Adipocyte (in vitro differentiated cells): ENCODE measurements around the gene FAM171A2.
A peak's percentile ranks its signal among the peaks of the same experiment; 100 is the strongest.

Experiments
- DNase-seq: peaks from one replicate; pipeline ENCODE4 v3.0.0-alpha.2; 2015; ENCODE audit warnings: low read depth
- H3K27me3 ChIP-seq: replicated peaks from 2 replicates; pipeline ENCODE4 v1.7.0; 2013; ENCODE audit warnings: mild to moderate bottlenecking, low read length, moderate library complexity; ENCODE audit not compliant: control insufficient read depth, insufficient read depth
- H3K36me3 ChIP-seq: 2 replicates; pipeline ENCODE4 v1.7.0; 2013; ENCODE audit warnings: low read length, mild to moderate bottlenecking, moderate library complexity; ENCODE audit not compliant: control insufficient read depth, insufficient read depth, severe bottlenecking
- H3K4me1 ChIP-seq: 2 replicates; pipeline ENCODE4 v1.7.0; 2013; ENCODE audit warnings: mild to moderate bottlenecking, low read length, moderate library complexity; ENCODE audit not compliant: control insufficient read depth, insufficient read depth
- H3K4me3 ChIP-seq: 2 replicates; pipeline ENCODE4 v1.7.0; 2013; ENCODE audit warnings: mild to moderate bottlenecking, low read length, moderate library complexity
- H3K9ac ChIP-seq: 2 replicates; pipeline ENCODE4 v1.7.0; 2013; ENCODE audit warnings: mild to moderate bottlenecking, low read length, moderate library complexity
- H3K9me3 ChIP-seq: 2 replicates; pipeline ENCODE4 v1.7.0; 2013; ENCODE audit warnings: mild to moderate bottlenecking, low read length, moderate library complexity; ENCODE audit not compliant: control insufficient read depth

The FAM171A2 gene

DNA sequence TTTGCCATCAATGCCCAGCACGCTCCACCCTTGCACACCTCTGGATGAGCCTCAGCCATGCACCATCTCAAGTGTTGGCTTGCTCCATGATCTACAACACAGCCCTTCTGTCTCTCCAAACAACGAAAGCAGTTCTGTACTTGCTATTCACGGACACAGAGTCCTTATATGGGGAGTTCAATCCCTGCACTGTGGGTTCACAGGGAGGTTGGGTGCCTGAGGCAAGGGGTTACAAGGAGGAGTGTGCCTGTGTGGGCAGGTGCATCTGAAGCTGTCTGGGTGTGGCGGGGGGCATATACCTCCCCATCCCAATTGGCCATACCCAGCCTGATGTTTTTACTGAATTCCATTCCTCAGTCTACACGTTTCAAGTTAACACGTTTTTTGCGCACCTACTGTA lies 49.6 kb downstream of the FAM171A2 start:
- Histone ChIP-seq H3K36me3 (no peaks in the 10 kb centered on the region), H3K9ac (no peak overlapping the region), H3K9me3 (no peaks in the 10 kb centered on the region), H3K4me1 (peaks cover 3% of the 10 kb centered on the region), H3K27me3 (peaks cover 43% of the 10 kb centered on the region), H3K4me3 (no peak overlapping the region)
- no peak for DNase-seq

DNA sequence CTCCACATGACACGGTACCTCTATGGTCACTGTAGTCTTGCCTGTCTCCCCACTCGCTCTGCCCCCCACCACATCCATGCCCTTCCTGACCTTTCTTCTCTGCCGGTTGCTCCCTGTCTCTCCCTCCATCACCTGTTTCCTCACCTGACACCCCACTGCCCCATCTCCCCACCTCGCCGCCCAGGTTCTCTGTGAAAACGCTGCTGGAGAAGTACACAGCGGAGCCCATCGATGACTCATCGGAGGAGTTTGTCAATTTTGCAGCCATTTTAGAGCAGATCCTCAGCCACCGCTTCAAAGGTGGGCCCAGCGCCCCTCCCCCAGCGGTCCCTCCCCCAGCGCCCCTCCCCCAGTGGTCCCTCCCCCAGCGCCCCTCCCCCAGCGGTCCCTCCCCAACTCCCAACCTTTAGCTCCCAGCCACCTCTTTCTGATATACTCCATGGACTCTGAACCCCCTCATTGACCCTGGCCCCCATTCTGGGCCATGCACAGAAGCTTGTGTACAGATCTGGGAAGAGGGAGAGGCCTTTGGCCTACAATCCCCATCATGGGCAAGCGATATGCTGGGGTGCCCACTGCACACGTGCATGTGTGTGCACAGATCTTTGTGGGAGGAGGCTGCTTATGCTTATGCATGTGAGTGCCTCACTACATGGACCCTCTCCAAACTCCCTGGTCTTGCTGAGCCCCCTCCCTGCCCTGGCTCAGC lies 51.1 kb downstream of the FAM171A2 start:
- Histone ChIP-seq H3K36me3 (no peaks in the 10 kb centered on the region), H3K4me1 (peaks cover 3% of the 10 kb centered on the region), H3K9ac (no peak overlapping the region), H3K9me3 (no peaks in the 10 kb centered on the region), H3K27me3 (peaks cover 45% of the 10 kb centered on the region), H3K4me3 (no peak overlapping the region)
- DNase-seq = no peak

DNA sequence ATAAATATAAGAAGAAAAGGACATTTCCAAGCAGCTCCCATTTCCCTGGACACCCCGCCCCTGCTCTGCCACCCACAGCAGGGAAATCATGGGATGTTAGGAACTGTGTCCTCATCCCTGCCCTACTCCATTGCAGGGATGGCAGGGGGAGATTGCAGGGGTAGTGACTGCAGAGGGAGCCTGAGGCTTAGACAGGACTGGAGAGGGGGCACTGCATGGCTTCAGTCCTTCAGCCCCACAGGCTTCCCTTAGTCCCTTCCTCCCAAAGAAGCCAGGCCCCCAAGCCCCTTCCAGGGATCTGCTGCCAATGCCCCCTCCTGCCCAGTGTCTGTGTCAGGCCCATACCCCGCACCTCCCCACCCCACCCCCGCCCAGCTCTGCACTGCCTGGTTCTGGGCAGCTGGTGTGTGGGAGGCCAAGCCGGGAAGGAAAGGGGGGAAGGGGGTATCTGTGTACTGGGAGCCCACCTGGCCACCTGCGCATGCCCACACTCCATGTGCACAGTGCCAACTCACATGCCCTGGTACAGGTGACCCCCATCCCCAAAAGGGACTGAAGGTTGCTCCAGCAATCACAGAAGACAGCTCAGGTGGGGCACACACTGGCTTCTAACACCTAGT lies 52.0 kb downstream of the FAM171A2 start:
- peaks cover 3% of the 10 kb centered on the region for H3K4me1 ChIP-seq
- H3K36me3 ChIP-seq = no peaks in the 10 kb centered on the region
- H3K9ac ChIP-seq = no peak overlapping the region
- no peak for DNase-seq
- no peak overlapping the region for H3K4me3 ChIP-seq
- no peaks in the 10 kb centered on the region for H3K9me3 ChIP-seq
- H3K27me3 ChIP-seq = peaks cover 54% of the 10 kb centered on the region

DNA sequence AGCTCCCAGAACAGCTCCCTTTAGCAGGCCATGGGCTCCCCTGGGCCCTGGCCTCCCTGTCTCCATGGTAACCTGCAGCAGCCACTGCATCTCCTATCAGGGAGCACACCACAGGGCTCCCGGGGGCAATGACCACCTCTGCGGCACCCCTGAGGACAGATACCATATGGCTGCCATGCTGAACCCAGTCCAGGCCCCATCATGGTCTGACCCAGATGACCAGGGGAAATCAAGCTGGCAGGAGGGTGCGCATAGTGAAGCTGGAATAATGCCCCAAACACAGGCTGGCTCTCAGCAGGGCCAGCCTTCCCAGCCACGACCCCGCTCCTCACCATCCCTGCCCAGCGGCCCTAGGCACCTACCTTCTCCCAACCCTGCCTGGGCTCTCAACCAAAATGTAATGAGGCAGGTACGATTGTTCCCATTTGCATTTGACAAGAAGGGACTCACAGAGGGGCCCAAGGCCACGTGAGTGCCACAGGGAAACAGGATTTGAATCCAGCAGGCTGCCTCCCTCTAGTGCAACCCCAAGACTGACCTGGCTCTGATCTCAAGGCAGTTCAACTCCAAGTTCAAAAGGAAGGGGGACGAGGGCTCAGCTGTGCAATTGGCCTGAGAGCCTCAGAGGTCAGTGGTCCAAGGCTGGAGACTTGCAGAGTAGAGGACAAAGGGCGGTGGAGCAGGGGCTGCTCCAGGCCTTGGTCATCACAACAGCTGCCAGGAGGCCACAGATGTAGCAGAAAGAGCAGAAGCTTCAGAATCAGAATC lies 52.9 kb downstream of the FAM171A2 start:
- H3K9ac ChIP-seq = no peak overlapping the region
- no peaks in the 10 kb centered on the region for H3K36me3 ChIP-seq
- DNase-seq = no peak
- H3K4me3 ChIP-seq = no peak overlapping the region
- H3K4me1 ChIP-seq = no peaks in the 10 kb centered on the region
- H3K27me3 ChIP-seq = peaks cover 53% of the 10 kb centered on the region
- H3K9me3 ChIP-seq = no peaks in the 10 kb centered on the region

DNA sequence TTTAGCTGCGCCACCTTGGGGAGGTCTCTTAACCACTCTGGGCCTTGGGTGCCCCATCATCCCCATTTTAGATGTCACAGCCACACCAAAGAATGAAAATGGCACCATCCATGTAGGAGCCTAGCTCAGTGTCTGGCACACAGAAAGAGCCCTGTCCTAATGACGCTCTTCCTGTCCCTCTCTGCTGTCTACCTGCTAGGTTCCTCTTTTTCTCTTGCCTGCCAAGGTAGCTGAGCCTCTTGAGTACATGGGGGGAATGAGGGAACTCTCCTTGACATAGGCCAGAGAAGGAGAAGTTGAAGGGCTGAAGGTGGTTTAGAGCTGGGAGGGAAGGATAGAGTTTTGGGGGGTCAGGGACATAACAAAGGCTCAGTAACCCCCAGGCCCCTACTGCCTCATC lies 53.5 kb downstream of the FAM171A2 start:
- Histone ChIP-seq H3K9me3 (no peaks in the 10 kb centered on the region), H3K27me3 (peaks cover 51% of the 10 kb centered on the region), H3K4me1 (no peaks in the 10 kb centered on the region), H3K4me3 (no peak overlapping the region), H3K9ac (no peak overlapping the region), H3K36me3 (no peaks in the 10 kb centered on the region)
- no peak for DNase-seq

DNA sequence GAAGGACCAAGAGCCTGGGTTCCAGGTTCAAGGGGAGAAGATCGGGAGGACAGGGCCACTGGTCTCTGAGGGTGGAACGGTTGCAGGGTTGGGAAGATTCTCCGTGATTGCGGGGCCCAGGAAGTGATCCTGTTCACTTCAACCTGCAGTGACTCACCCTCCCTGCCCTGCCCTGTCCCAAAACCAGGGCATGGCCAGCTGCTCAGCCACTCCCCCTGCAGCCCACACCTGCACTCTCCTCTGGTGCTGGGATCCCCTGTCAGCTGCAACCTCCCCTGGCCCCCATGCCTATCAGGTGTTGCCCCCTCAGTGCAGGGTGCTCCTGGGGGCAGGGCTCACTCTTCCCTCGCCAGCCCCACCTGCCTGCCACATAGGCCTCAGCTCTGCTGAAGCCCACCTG lies 54.2 kb downstream of the FAM171A2 start:
- Histone ChIP-seq H3K9me3 (no peaks in the 10 kb centered on the region), H3K36me3 (no peaks in the 10 kb centered on the region), H3K4me3 (no peak overlapping the region), H3K27me3 (peaks cover 51% of the 10 kb centered on the region), H3K9ac (no peak overlapping the region), H3K4me1 (no peaks in the 10 kb centered on the region)
- DNase-seq = no peak

DNA sequence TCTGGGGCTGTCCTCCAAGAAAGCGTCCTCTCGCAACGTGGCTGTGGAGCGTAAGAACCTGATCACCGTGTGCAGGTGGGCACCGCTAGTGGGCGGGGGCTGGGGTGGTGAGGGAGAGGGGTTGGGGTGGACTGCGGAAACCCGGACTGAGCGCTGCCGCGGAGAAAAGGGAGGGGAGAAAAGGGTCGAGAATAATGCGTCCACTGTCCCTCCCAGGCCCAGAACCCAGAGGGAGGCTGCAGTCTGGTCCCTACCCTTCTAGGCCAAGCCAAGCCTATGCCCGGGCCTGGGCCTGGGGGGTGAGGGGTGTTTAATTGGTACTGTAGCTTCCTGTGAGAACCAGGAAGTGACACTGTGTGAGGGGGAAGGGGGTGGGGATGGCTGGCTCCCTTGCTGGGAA lies 54.8 kb downstream of the FAM171A2 start:
- H3K9ac ChIP-seq = no peak overlapping the region
- H3K36me3 ChIP-seq = no peaks in the 10 kb centered on the region
- H3K27me3 ChIP-seq = peaks cover 50% of the 10 kb centered on the region
- H3K9me3 ChIP-seq = no peaks in the 10 kb centered on the region
- no peaks in the 10 kb centered on the region for H3K4me1 ChIP-seq
- H3K4me3 ChIP-seq = no peak overlapping the region
- no peak for DNase-seq

DNA sequence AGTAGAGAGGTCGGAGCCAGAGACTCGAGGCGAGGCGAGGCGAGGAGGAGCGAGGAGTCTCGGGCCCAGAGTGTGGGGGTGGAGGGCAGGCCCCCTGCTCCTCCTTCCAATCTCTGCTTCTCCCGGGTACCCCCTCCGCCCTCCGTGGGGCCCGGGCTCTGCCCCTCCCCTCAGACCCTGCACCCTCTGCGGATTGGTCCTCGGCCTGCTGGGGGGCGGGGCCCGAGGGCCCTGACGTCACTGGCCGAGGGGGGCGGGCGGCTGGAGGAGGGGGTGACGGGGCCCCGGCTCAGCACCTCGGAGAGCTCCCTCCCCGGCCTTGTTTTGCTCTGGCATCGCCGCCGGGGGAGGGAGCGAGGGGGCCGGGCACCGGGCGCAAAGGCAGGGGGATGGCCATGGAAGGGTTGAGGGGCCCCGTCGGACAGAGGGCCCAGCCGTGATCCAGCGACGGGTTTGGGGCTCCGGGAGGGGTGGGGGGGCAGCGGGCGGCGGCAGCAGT lies 55.3 kb downstream of the FAM171A2 start, which contains the start of gene RUNDC3A:
Gene RUNDC3A (plus strand): TSS at position 282 of the 499 bp plus-strand sequence. CDS start 232 bp downstream, outside the sequence.
- no peaks in the 10 kb centered on the region for H3K36me3 ChIP-seq
- H3K4me1 ChIP-seq = no peaks in the 10 kb centered on the region
- no peak within 1 kb of the TSS for H3K4me3 ChIP-seq
- H3K9me3 ChIP-seq = no peaks in the 10 kb centered on the region
- H3K9ac ChIP-seq = no peak within 1 kb of the TSS
- DNase-seq = peak; percentile 94
- peaks cover 53% of the 10 kb centered on the region for H3K27me3 ChIP-seq

DNA sequence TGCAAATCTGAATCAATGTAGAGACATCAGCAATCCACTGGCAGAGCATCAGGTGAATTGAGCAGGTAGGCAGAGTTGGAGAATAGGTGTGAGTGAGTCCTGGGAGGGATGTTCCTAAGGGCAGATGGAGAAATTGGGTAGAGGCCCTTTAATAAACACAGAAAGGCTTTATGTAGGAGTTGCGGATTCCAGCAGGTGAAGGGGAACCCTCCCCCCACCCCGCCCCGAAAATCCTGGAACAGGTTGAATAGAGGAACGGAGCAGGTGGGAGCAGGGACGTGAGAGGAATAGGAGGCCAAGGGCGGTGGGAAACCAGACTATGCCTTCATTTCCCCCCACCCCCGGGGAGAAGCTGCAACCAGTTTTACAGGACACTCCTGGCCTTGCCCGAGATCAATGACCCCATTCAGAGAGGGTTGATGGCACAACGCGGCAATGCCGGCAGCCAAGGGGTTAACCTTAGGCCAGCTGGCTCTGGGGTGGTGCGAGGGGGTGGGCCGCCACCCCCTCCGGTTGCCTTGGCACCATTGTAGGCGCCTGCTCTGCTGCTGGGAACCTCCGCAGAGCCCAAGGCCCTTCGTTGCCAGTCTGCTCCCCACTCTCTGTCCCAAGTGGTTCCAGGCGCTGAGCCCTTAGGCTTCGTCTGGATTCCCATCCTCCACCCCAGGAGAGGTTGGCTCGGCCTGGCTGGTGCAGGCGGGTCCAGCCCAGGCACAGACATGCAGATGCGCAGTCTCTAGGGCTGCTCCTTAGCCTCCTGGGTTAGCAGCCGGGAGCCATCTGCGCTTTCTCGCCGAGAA lies 56.1 kb downstream of the FAM171A2 start:
- Histone ChIP-seq H3K9ac (no peak overlapping the region), H3K27me3 (peaks cover 55% of the 10 kb centered on the region), H3K4me1 (no peaks in the 10 kb centered on the region), H3K36me3 (no peaks in the 10 kb centered on the region), H3K4me3 (no peak overlapping the region), H3K9me3 (no peaks in the 10 kb centered on the region)
- peak; percentile 73 for DNase-seq

DNA sequence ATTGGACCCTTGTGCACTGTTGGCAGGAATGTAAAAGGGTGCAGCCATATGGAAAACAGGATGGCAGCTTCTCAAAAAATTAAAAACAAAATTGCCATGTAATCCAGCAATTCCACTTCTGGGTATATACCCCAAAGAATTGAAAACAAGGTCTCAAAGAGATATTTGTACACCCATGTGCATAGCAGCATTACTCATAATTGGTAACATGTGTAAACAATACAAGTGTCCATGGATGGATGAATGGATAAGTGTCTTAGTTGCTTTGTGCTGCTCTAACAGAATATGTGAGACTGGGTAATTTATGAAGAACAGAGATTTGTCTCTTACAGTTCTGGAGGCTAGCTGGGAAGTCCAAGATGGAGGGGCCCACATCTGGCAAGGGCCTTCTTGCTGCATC lies 59.0 kb downstream of the FAM171A2 start:
- H3K4me3 ChIP-seq = no peak overlapping the region
- DNase-seq = no peak
- no peaks in the 10 kb centered on the region for H3K36me3 ChIP-seq

More for the DNA sequence above, 59.0 kb downstream of the FAM171A2 start:
- Histone ChIP-seq H3K9ac (no peak overlapping the region), H3K9me3 (no peaks in the 10 kb centered on the region), H3K4me1 (no peaks in the 10 kb centered on the region), H3K27me3 (peaks cover 50% of the 10 kb centered on the region)
